GM23338 (cell line): ENCODE data around the gene PROX2.

ENCODE experiments used
- CREB1 ChIP-seq: fragments of 250-450 bp; sonication (Bioruptor Pico); IDR thresholded peaks from 2 replicates; pipeline ENCODE4 v1.5.0; 2020; ENCODE audit warnings: low read depth, mild to moderate bottlenecking, moderate library complexity
- CTCF ChIP-seq, 2 experiments: fragments of 200-600 bp in 1 of 2; sonication (generic) in 1 of 2; conservative IDR thresholded peaks; 2 replicates each; pipeline versions ENCODE4 v1.5.1 to v1.6.1; 2016 to 2017; ENCODE audit warnings: antibody characterized with exemption in 2 of 2, low read depth in 2 of 2, mild to moderate bottlenecking in 2 of 2, moderate library complexity in 1 of 2
- ETS1 ChIP-seq: IDR thresholded peaks from 2 replicates; pipeline ENCODE4 v1.6.1; 2016; ENCODE audit warnings: antibody characterized with exemption
- EZH2 ChIP-seq: fragments of 200-600 bp; sonication (generic); IDR thresholded peaks from one replicate; pipeline ENCODE4 v1.8.0; 2017; ENCODE audit warnings: antibody characterized with exemption, mild to moderate bottlenecking, low read depth; ENCODE audit not compliant: unreplicated experiment
- EZH2phosphoT487 ChIP-seq: fragments of 200-600 bp; sonication (generic); IDR thresholded peaks from one replicate; pipeline ENCODE4 v1.8.1; 2018; ENCODE audit warnings: antibody characterized with exemption; ENCODE audit not compliant: unreplicated experiment
- NANOG ChIP-seq: IDR thresholded peaks from 2 replicates; pipeline ENCODE4 v1.6.1; 2016; ENCODE audit warnings: antibody characterized with exemption, borderline replicate concordance
- POLR2AphosphoS5 ChIP-seq: IDR thresholded peaks from 2 replicates; pipeline ENCODE4 v1.6.1; 2016; ENCODE audit warnings: antibody characterized with exemption, low read depth
- REST ChIP-seq: IDR thresholded peaks from one replicate; pipeline ENCODE4 v1.6.1; 2018; ENCODE audit warnings: antibody characterized with exemption; ENCODE audit not compliant: unreplicated experiment
- ZNF462 ChIP-seq: fragments of 250-450 bp; sonication (Bioruptor Pico); IDR thresholded peaks from 2 replicates; pipeline ENCODE4 v1.5.0; 2020; ENCODE audit warnings: mild to moderate bottlenecking, moderate library complexity

GRCh38 chr14:74864198-74864597 lies 11.7 kb downstream of the PROX2 start:
- TF ChIP-seq CTCF (conservative IDR thresholded peaks at IDR 0.05; ENCODE audit: low read depth in 2 of 2) (no peak), EZH2phosphoT487 (no peak), EZH2 (no peak), POLR2AphosphoS5 (no peak), REST (no peak), NANOG (no peak), CREB1 (CRISPR knock-in tag) (no peak), ZNF462 (CRISPR knock-in tag) (no peak), ETS1 (no peak)
